AG10803 (cell line): ENCODE measurements around the gene CDKAL1.
A peak's percentile ranks its signal among the peaks of the same experiment; 100 is the strongest.

Experiments used
- DNase-seq: peaks from one replicate; pipeline ENCODE4 v3.0.0; 2010; ENCODE audit warnings: low read depth
- H3K4me3 ChIP-seq: 2 replicates; pipeline ENCODE4 v1.5.1; 2011; ENCODE audit warnings: mild to moderate bottlenecking, low read length, control low read depth
- TF ChIP-seq, protein P1 (sequence below): conservative IDR thresholded peaks from 2 replicates; pipeline ENCODE4 v1.5.1; 2011; ENCODE audit warnings: mild to moderate bottlenecking, low read length, control low read depth, inconsistent platforms

CDKAL1 gene

DNA sequence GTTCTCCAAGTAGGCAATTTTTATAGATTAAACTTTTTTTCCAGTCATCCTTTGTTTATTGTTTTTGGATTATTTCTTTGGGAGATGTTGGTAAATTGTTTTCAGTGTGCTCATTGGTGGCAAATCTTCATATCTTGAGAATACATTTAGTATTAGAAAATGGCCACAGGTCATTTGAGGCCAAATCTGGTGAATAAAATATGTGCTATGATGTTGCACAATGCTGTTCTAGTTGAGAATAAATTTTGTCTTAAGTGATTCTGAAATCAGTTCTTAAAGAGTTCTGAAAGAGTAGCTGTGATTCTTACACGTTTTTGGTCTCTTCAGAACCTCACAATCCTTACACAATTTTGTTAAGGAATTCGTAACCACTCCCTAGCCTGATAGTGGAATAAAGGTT lies 20.1 kb downstream of the CDKAL1 start:
- DNase-seq = peak; percentile 54
- TF ChIP-seq, protein P1, sequence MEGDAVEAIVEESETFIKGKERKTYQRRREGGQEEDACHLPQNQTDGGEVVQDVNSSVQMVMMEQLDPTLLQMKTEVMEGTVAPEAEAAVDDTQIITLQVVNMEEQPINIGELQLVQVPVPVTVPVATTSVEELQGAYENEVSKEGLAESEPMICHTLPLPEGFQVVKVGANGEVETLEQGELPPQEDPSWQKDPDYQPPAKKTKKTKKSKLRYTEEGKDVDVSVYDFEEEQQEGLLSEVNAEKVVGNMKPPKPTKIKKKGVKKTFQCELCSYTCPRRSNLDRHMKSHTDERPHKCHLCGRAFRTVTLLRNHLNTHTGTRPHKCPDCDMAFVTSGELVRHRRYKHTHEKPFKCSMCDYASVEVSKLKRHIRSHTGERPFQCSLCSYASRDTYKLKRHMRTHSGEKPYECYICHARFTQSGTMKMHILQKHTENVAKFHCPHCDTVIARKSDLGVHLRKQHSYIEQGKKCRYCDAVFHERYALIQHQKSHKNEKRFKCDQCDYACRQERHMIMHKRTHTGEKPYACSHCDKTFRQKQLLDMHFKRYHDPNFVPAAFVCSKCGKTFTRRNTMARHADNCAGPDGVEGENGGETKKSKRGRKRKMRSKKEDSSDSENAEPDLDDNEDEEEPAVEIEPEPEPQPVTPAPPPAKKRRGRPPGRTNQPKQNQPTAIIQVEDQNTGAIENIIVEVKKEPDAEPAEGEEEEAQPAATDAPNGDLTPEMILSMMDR = no peak
- H3K4me3 ChIP-seq = no peak overlapping the region

DNA sequence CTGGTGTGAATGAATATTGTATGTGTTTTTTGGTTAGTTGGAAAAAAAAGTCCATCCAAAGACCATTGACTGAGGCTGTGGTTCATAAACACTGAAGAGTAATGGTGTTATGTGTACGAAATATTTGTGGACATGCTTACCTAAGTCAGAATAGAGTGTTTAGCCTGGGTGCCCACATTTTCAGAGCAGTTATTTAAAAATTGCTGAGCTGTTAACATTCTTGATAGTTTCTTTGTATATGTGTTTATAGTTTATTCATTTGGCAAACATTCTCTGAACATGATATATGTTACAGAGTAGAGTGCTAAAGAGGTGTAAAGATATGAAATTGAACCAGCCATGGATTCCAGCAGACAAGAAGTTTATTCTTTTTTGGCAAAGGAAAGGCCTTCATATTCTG lies 20.6 kb downstream of the CDKAL1 start:
- H3K4me3 ChIP-seq = no peak overlapping the region
- DNase-seq = no peak
- TF ChIP-seq, protein P1 = 0 out of 2 replicates have a peak, but pooled peaks have one; percentile 4

DNA sequence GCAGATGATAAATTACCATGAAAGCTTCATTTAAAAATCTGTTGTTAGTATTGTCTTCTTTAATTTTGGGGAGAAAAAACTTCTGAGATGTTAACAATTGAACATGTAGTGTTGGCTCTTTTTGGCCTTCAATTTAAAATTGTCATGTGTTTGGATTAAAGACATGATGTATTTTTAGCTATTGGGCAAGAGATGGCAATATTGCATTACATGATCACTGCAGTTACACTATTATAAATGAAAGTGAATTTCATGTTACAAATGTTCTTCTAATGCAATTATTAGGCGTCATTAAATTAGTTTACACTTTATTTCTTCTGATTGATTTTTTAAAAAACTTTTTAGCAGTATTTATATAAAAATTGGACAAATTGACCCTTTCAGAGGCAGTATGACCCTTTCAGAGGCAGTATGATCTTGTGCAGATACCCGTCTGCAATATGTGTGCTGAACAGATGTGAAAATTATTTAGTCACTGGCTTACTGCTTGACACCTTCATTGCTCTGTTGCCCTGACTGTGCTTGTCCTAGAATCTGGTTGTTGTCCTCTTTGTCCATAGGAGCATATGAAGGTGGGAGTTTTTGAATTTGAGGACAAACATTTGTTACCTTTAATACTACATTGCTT lies 25.8 kb downstream of the CDKAL1 start:
- DNase-seq = peak; percentile 33
- H3K4me3 ChIP-seq = no peak overlapping the region
- TF ChIP-seq, protein P1 = peak; percentile 25; the same call in 1 of the 2 replicates

DNA sequence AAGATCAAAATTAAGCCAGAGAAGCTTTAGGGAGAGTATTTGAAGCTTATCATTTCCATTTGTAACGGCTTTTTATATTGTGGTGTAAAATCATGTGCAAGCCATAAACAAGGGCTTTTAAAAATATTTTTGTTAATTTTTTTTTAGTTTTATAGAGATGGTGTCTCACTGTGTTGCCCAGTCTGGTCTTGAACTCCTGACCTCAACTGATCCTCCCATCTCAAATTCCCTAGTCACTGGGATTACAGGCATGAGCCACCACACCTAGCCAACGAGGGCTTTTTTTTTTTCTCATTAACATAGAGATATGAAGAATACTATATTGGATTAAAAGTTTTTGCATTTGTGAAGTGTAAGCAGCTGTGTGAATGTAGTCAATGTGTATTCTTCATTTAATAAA lies 29.1 kb downstream of the CDKAL1 start:
- DNase-seq = no peak
- TF ChIP-seq, protein P1 = no peak
- no peak overlapping the region for H3K4me3 ChIP-seq

DNA sequence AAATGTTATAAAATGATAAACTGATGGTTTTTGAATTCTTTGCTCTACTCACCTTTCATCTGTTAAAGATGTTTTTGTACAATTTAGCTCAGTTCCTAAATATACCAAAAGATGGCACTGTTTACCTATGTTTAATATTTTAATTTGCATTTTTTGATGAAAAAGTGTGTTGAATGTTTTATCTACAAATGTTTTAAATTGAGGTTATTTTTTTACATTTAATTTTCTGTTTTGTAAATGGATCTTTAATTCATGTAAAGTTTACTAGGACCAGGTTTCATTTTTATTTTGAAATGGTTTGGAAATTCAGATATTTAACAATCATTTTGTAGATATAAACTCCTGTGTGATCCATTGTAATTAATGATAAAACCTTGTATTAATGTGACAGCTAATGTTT lies 30.0 kb downstream of the CDKAL1 start:
- peak; percentile 23 for DNase-seq
- no peak overlapping the region for H3K4me3 ChIP-seq
- TF ChIP-seq, protein P1 = peak; percentile 60

DNA sequence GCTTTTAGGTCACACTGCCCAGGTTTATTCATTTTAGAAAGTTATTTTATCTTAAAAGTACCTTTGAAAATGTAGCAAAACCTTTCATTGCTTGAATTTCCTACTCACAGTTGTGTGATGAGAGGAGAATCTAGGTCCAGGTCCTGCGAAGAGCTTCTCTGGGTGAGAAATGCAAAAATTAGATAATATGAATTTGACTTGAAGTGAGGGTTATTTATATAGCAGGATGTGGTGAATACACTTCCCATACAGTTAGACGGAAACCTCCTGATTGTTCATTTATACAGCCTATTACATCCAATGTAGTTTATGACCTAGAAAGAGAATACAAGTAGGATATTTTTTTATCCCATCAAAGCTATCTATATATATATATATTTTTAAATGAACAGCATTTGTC lies 30.5 kb downstream of the CDKAL1 start:
- DNase-seq = no peak
- TF ChIP-seq, protein P1 = no peak
- no peak overlapping the region for H3K4me3 ChIP-seq

DNA sequence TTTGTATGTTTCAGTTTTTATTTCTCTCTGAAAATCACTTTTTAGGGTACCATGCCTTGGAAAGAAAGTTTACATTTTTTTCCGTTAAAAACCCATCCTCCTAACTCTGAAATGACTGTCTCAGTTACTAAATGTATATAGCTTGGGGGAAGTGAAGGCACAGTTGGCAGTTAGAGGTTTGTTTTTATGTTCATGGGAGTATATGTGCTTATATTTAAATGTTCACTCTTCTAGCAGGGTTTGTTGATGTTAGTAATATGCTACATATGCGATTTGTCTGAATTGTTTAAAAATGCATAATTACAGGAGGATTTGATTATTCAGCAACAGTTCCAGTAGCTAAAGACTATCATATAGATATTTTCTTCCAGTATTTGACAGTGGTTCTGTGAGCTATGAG lies 31.1 kb downstream of the CDKAL1 start:
- DNase-seq = no peak
- TF ChIP-seq, protein P1 = no peak
- no peak overlapping the region for H3K4me3 ChIP-seq
